ENCODE measurements around the gene MYCBPAP. TPM values are rescaled to one million over a fixed set of nuclear protein-coding genes. Genes with fewer than 3 reads are reported as not detected.
A peak's percentile ranks its signal among the peaks of the same experiment; 100 is the strongest.

The MYCBPAP gene
- total and polyA plus RNA-seq, 4 donors, result 0.73 to 6.4 (median 2.8) TPM

DNA sequence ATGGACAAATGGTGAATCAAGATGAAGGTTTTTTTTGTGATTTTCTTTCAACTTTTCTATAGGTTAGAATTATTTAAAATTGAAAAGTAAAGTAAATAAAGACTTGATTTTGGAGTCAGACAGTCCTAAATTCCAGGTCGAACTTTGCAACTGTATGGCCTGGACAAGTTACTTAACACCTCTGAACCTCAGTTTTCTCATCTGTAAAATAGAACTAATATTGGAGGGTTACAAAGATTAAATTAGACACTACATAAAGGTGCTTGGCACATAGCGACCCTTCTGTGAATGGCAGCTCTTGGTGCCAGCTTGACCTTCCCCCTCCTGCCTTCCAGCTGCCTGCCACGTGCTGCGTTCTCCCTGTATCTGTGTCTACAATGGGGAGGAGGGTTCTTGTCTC lies 26.6 kb upstream of the MYCBPAP start:
- Histone ChIP-seq H3K36me3 (ENCODE audit: control insufficient read depth in 4 of 4, insufficient read depth in 4 of 4, low read length in 4 of 4) (peaks cover 6 to 32% (median 9%) of the 10 kb centered on the region in 4 donors), H3K27me3 (ENCODE audit: control insufficient read depth in 3 of 3, insufficient read depth in 3 of 3, low read length in 2 of 3) (peaks cover 0 to 3% (median 0%) of the 10 kb centered on the region in 3 donors), H3K9me3 (ENCODE audit: control insufficient read depth in 4 of 4, insufficient read depth in 3 of 4, low read length in 3 of 4) (no peaks in the 10 kb centered on the region), H3K4me1 (ENCODE audit: control insufficient read depth in 5 of 5, insufficient read depth in 5 of 5, low read length in 5 of 5) (peaks cover 0 to 12% (median 6%) of the 10 kb centered on the region in 5 donors), H3K4me3 (no peak overlapping the region), H3K9ac (ENCODE audit: insufficient read depth in 1 of 2, low read length in 2 of 2) (no peak overlapping the region), H3K27ac (ENCODE audit: low read depth in 1 of 2, low read length in 1 of 2) (no peak overlapping the region)
- WGBS, 2 donors, result 89 to 94% methylated on average over 4 of the region's 4 CpGs
- DNase-seq (no peak), ATAC-seq (ENCODE audit: insufficient read depth, low FRiP score) (no peak)
- TF ChIP-seq, protein P1, sequence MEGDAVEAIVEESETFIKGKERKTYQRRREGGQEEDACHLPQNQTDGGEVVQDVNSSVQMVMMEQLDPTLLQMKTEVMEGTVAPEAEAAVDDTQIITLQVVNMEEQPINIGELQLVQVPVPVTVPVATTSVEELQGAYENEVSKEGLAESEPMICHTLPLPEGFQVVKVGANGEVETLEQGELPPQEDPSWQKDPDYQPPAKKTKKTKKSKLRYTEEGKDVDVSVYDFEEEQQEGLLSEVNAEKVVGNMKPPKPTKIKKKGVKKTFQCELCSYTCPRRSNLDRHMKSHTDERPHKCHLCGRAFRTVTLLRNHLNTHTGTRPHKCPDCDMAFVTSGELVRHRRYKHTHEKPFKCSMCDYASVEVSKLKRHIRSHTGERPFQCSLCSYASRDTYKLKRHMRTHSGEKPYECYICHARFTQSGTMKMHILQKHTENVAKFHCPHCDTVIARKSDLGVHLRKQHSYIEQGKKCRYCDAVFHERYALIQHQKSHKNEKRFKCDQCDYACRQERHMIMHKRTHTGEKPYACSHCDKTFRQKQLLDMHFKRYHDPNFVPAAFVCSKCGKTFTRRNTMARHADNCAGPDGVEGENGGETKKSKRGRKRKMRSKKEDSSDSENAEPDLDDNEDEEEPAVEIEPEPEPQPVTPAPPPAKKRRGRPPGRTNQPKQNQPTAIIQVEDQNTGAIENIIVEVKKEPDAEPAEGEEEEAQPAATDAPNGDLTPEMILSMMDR (IDR thresholded peaks at IDR 0.05; ENCODE audit: control extremely low read depth, extremely low read depth), result no peak

DNA sequence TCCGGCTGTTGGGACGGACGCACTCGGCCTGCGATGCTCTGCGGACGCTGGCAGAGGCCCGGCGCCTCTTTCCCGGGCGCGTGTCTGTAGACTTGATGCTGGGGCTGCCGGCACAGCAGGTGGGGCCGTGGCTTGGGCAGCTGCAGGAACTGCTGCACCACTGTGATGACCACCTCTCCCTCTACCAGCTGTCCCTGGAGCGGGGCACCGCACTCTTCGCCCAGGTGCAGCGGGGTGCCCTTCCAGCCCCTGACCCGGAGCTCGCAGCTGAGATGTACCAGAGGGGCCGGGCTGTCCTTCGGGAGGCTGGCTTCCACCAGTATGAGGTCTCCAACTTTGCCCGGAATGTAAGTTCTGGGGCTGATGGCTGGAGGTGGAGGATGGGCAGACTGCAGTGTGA lies 26.1 kb upstream of the MYCBPAP start:
- 93 to 96% methylated on average over 23 of the region's 23 CpGs for WGBS, 2 donors
- ATAC-seq (ENCODE audit: insufficient read depth, low FRiP score), result no peak

DNA sequence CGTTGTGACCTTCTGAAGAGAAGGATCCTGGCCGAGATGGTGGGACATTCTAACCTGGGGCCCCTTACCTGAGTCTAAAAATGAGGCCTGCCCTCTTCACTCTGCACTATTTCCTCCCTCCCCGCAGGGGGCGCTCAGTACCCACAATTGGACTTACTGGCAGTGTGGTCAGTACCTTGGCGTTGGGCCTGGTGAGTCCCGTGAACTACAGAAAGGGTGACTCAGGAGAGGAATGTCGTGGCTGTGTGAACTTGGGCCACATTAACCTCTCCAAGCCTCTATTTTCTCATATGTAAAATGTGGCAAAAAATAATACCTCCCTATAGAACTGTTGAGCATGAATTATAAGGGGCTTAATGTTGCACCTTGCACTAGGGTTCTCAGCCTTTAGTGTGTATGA lies 25.7 kb upstream of the MYCBPAP start:
- TF ChIP-seq, protein P1 (IDR thresholded peaks at IDR 0.05; ENCODE audit: control extremely low read depth, extremely low read depth), result peak; percentile 68
- Histone ChIP-seq H3K36me3 (ENCODE audit: control insufficient read depth in 4 of 4, insufficient read depth in 4 of 4, low read length in 4 of 4) (peaks cover 6 to 36% (median 11%) of the 10 kb centered on the region in 4 donors), H3K4me3 (no peak overlapping the region), H3K4me1 (ENCODE audit: control insufficient read depth in 5 of 5, insufficient read depth in 5 of 5, low read length in 5 of 5) (peaks cover 0 to 12% (median 6%) of the 10 kb centered on the region in 5 donors), H3K9ac (ENCODE audit: insufficient read depth in 1 of 2, low read length in 2 of 2) (no peak overlapping the region), H3K9me3 (ENCODE audit: control insufficient read depth in 4 of 4, insufficient read depth in 3 of 4, low read length in 3 of 4) (no peaks in the 10 kb centered on the region), H3K27ac (ENCODE audit: low read depth in 1 of 2, low read length in 1 of 2) (peak overlapping the region in 1 of 2 donors; percentile 73), H3K27me3 (ENCODE audit: control insufficient read depth in 3 of 3, insufficient read depth in 3 of 3, low read length in 2 of 3) (no peaks in the 10 kb centered on the region)
- ATAC-seq (ENCODE audit: insufficient read depth, low FRiP score) (peak; percentile 55), DNase-seq (peak; percentile 84 to 86 (median 85))
- WGBS, 2 donors, result 14 to 18% methylated on average over 7 of the region's 7 CpGs

More for the DNA sequence above, 26.1 kb upstream of the MYCBPAP start:
- H3K4me3 ChIP-seq, result no peak overlapping the region
- TF ChIP-seq, protein P1 (IDR thresholded peaks at IDR 0.05; ENCODE audit: control extremely low read depth, extremely low read depth), result no peak
- H3K4me1 ChIP-seq (ENCODE audit: control insufficient read depth in 5 of 5, insufficient read depth in 5 of 5, low read length in 5 of 5), result peaks cover 0 to 12% (median 6%) of the 10 kb centered on the region in 5 donors
- no peak overlapping the region for H3K9ac ChIP-seq (ENCODE audit: insufficient read depth in 1 of 2, low read length in 2 of 2)
- H3K9me3 ChIP-seq (ENCODE audit: control insufficient read depth in 4 of 4, insufficient read depth in 3 of 4, low read length in 3 of 4), result no peaks in the 10 kb centered on the region
- no peaks in the 10 kb centered on the region for H3K27me3 ChIP-seq (ENCODE audit: control insufficient read depth in 3 of 3, insufficient read depth in 3 of 3, low read length in 2 of 3)
- peaks cover 6 to 32% (median 9%) of the 10 kb centered on the region in 4 donors for H3K36me3 ChIP-seq (ENCODE audit: control insufficient read depth in 4 of 4, insufficient read depth in 4 of 4, low read length in 4 of 4)
- no peak overlapping the region for H3K27ac ChIP-seq (ENCODE audit: low read depth in 1 of 2, low read length in 1 of 2)
- no peak for DNase-seq

DNA sequence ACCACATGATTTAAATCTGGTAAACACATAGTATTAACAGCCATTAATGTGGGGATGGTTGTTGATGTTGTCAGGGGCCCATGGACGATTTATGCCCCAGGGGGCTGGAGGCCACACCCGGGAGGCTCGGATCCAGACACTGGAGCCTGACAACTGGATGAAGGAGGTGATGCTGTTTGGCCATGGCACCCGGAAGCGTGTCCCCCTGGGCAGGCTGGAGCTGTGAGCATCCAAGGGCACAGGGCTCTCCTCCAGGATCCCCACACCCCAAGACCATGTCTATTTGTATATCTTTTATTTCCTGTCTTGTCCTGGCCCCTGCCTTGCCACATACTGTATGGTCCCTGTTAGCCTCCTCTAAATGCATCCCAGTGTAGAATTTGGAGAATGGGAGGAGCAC lies 25.0 kb upstream of the MYCBPAP start:
- peaks cover 6 to 36% (median 11%) of the 10 kb centered on the region in 4 donors for H3K36me3 ChIP-seq (ENCODE audit: control insufficient read depth in 4 of 4, insufficient read depth in 4 of 4, low read length in 4 of 4)
- H3K4me1 ChIP-seq (ENCODE audit: control insufficient read depth in 5 of 5, insufficient read depth in 5 of 5, low read length in 5 of 5), result peaks cover 0 to 8% (median 6%) of the 10 kb centered on the region in 5 donors
- H3K4me3 ChIP-seq, result no peak overlapping the region
- DNase-seq (no peak), ATAC-seq (ENCODE audit: insufficient read depth, low FRiP score) (no peak)
- no peak overlapping the region for H3K27ac ChIP-seq (ENCODE audit: low read depth in 1 of 2, low read length in 1 of 2)
- no peaks in the 10 kb centered on the region for H3K27me3 ChIP-seq (ENCODE audit: control insufficient read depth in 3 of 3, insufficient read depth in 3 of 3, low read length in 2 of 3)
- H3K9ac ChIP-seq (ENCODE audit: insufficient read depth in 1 of 2, low read length in 2 of 2), result no peak overlapping the region
- TF ChIP-seq, protein P1 (IDR thresholded peaks at IDR 0.05; ENCODE audit: control extremely low read depth, extremely low read depth), result no peak
- 88 to 90% methylated on average over 5 of the region's 5 CpGs for WGBS, 2 donors
- H3K9me3 ChIP-seq (ENCODE audit: control insufficient read depth in 4 of 4, insufficient read depth in 3 of 4, low read length in 3 of 4), result no peaks in the 10 kb centered on the region
